Esophagus (tissue), 2 donors: ENCODE results near the gene F11R. TPM values are rescaled to one million over a fixed set of nuclear protein-coding genes. Genes with fewer than 3 reads are reported as not detected.
A peak's percentile ranks its signal among the peaks of the same experiment; 100 is the strongest.
"Not testable (repeated sequence)": the region's sequence is repeated elsewhere in the genome, so short reads cannot be mapped to it uniquely, and the experiment has no call there.

ENCODE experiments used
- H3K27ac ChIP-seq, 2 donors: one replicate each; pipeline ENCODE4 v1.5.1; 2013; ENCODE audit warnings: low read depth in 2 of 2, mild to moderate bottlenecking in 2 of 2, inconsistent platforms in 1 of 2, low read length in 1 of 2, moderate library complexity in 1 of 2
- H3K27me3 ChIP-seq, 2 donors: one replicate each; pipeline ENCODE4 v1.6.1; 2013; ENCODE audit warnings: low read length in 2 of 2, control low read depth in 1 of 2, mild to moderate bottlenecking in 1 of 2; ENCODE audit not compliant: insufficient read depth in 2 of 2, control insufficient read depth in 1 of 2
- H3K36me3 ChIP-seq, 2 donors: one replicate each; pipeline ENCODE4 v1.6.1; 2013; ENCODE audit warnings: low read length in 1 of 2; ENCODE audit not compliant: control insufficient read depth in 2 of 2, insufficient read depth in 2 of 2
- H3K4me1 ChIP-seq, 2 donors: one replicate each; pipeline ENCODE4 v1.6.1; 2013; ENCODE audit warnings: low read length in 1 of 2; ENCODE audit not compliant: control insufficient read depth in 2 of 2, insufficient read depth in 2 of 2
- H3K4me3 ChIP-seq, 2 donors: one replicate each; pipeline ENCODE4 v1.5.1; 2013; ENCODE audit warnings: low read length in 2 of 2, mild to moderate bottlenecking in 2 of 2, low read depth in 1 of 2, moderate library complexity in 1 of 2
- H3K9me3 ChIP-seq, 2 donors: one replicate each; pipeline ENCODE4 v1.6.1; 2013; ENCODE audit warnings: mild to moderate bottlenecking in 2 of 2, low read depth in 1 of 2, low read length in 1 of 2, moderate library complexity in 1 of 2; ENCODE audit not compliant: control insufficient read depth in 2 of 2, insufficient read depth in 1 of 2
- WGBS, 2 donors: extraction: QIAGEN DNeasy Blood & Tissue Kit; methylation state at CpG; one replicate each; pipeline ENCODE4 v1.1.7; 2013; 5-methylcytosine and 5-hydroxymethylcytosine counted together
- polyA plus RNA-seq, 2 donors: library from polyadenylated mRNA; stranded (reverse); fragments of 200-250 nt; gene quantifications; one replicate each; pipeline ENCODE4 v1.2.3, GENCODE V29; 2013
- donor health status: healthy with polysubstance abuse.
- donor health status: Bipolar disorder and iron deficiency.

Gene F11R
- polyA plus RNA-seq, 2 donors: 56.5 to 76.4 TPM

DNA sequence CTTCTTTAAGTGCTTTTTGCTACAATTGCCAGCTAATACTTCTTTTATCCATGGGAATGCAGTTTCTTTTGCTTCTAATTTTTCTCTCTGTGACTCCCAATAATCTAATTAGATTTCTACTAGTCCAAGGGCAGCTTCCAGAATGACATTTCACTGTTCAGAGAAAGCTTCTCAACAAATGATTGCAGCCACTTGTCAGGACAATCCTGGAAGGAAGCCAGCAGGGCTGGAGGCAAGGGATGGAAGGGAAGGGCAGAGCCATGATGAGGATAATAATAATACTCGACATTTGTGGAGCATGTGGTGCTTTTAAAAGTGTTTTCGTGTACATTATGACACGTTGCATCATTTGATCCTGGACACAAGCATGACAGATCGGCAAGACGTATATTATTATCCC is 19.4 kb downstream of the F11R start:
- H3K36me3 ChIP-seq: peaks cover 8 to 35% of the 10 kb centered on the region in 2 donors
- no peaks in the 10 kb centered on the region for H3K27me3 ChIP-seq
- 43 to 55% methylated on average over 5 of the region's 5 CpGs for WGBS, 2 donors
- no peaks in the 10 kb centered on the region for H3K9me3 ChIP-seq
- no peak overlapping the region for H3K27ac ChIP-seq
- H3K4me1 ChIP-seq: no peaks in the 10 kb centered on the region
- H3K4me3 ChIP-seq: no peak overlapping the region

- no peak overlapping the region for H3K4me3 ChIP-seq
- H3K27ac ChIP-seq: no peak overlapping the region
- no peaks in the 10 kb centered on the region for H3K9me3 ChIP-seq
- no peaks in the 10 kb centered on the region for H3K27me3 ChIP-seq
- H3K4me1 ChIP-seq: no peaks in the 10 kb centered on the region
- 76 to 79% methylated on average over 11 of the region's 11 CpGs for WGBS, 2 donors
- H3K36me3 ChIP-seq: peaks cover 8 to 35% of the 10 kb centered on the region in 2 donors
These were observed 20.0 kb downstream of the F11R start for GRCh38 chr1:161000736-161001480.

DNA sequence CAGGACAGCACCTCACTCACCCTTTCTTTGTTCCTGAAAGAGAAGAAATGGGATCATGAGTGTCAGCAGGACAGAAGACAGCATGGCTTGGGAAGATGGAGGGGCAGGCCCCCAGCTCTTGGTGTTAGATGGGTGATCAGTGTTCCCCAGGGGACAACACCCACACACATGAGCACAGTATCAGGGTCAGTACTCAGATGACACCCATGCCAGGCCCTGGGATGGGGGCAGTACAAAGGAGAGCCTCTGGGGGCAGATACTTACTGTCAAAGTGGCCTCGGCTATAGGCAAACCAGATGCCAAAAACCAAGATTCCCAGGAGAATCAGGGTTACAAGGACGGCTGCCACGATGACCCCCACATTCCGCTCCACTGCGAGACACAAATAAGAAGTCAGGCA is 21.6 kb downstream of the F11R start:
- no peak overlapping the region for H3K4me3 ChIP-seq
- H3K36me3 ChIP-seq: peaks cover 8 to 35% of the 10 kb centered on the region in 2 donors
- no peaks in the 10 kb centered on the region for H3K27me3 ChIP-seq
- H3K9me3 ChIP-seq: no peaks in the 10 kb centered on the region
- H3K27ac ChIP-seq: no peak overlapping the region
- no peaks in the 10 kb centered on the region for H3K4me1 ChIP-seq
- WGBS, 2 donors: 88 to 94% methylated on average over 5 of the region's 5 CpGs

DNA sequence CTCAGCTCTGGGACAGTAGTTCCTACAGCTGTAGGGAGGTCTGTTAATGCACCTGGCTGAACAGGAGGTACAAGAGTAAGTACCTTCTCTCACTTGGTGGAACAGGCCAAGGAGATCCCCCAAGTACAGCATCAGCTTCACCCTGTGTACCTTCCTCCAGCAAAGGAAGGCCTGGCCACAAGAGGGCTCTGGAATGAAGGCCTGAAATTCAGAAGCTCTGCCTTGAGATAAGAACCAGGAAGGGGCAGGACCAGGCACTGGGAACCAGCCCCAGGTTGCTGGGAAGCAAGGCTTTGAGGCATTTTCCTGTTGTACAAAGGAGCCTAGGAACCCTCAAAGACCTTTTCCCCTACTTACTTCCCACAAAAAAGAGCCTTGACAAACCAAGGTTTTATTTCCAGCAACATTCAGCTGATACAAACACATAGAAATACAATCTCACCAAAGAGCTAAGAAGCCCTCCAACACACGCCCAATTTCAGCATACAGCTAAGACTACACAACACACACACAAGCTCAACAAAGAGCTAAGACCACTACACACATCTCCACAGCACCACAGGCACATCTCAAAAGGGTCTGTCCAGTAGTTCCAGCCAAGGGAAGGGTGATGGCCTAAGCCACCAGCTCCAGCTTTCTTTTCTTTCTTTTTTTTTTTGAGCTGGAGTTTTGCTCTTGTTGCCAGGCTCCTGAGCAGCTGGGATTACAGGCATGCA is 23.5 kb downstream of the F11R start:
- Histone ChIP-seq H3K4me3 (no peak overlapping the region), H3K9me3 (no peaks in the 10 kb centered on the region), H3K4me1 (no peaks in the 10 kb centered on the region), H3K27me3 (no peaks in the 10 kb centered on the region), H3K36me3 (peaks cover 8 to 35% of the 10 kb centered on the region in 2 donors), H3K27ac (peak overlapping the region; percentile 50 to 80)
- WGBS, 2 donors: 74 to 84% methylated on average over 1 of the region's 1 CpG

DNA sequence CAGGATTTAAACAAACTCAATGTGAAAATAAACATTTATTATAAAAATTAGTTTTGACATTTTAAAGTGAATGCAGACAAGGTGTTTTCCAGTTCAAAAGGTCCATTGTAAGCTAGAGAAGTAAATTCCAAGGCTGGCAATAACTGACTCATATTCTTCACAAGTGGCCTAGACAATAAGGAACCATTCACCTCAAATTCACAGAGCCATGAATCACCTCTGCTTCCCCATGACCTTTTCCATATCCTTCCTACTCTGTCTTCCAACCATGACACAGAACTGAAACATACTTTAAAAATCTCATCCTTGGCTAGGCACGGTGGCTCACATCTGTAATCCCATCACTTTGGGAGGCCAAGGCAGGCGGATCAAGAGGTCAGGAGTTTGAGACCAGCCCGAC is 24.8 kb downstream of the F11R start:
- WGBS, 2 donors: 66 to 80% methylated on average over 3 of the region's 3 CpGs
- Histone ChIP-seq H3K9me3 (no peaks in the 10 kb centered on the region), H3K4me3 (no peak overlapping the region), H3K4me1 (no peaks in the 10 kb centered on the region), H3K36me3 (peaks cover 8 to 32% of the 10 kb centered on the region in 2 donors), H3K27me3 (no peaks in the 10 kb centered on the region), H3K27ac (no peak overlapping the region)

GRCh38 chr1:160993544-160994193 is 27.3 kb downstream of the F11R start:
- no peak overlapping the region for H3K4me3 ChIP-seq
- 76 to 77% methylated on average over 14 of the region's 14 CpGs for WGBS, 2 donors
- no peaks in the 10 kb centered on the region for H3K4me1 ChIP-seq
- H3K36me3 ChIP-seq: peaks cover 0 to 7% of the 10 kb centered on the region in 2 donors
- H3K27ac ChIP-seq: no peak overlapping the region
- H3K27me3 ChIP-seq: no peaks in the 10 kb centered on the region
- H3K9me3 ChIP-seq: no peaks in the 10 kb centered on the region

GRCh38 chr1:160992036-160992435 is 28.9 kb downstream of the F11R start:
- not testable (repeated sequence) for H3K9me3 ChIP-seq, H3K36me3 ChIP-seq, H3K4me3 ChIP-seq, H3K4me1 ChIP-seq, H3K27me3 ChIP-seq
- WGBS, 2 donors: 79 to 85% methylated on average over 4 of the region's 4 CpGs
- peak overlapping the region in 1 of 2 donors; percentile 59 for H3K27ac ChIP-seq

DNA sequence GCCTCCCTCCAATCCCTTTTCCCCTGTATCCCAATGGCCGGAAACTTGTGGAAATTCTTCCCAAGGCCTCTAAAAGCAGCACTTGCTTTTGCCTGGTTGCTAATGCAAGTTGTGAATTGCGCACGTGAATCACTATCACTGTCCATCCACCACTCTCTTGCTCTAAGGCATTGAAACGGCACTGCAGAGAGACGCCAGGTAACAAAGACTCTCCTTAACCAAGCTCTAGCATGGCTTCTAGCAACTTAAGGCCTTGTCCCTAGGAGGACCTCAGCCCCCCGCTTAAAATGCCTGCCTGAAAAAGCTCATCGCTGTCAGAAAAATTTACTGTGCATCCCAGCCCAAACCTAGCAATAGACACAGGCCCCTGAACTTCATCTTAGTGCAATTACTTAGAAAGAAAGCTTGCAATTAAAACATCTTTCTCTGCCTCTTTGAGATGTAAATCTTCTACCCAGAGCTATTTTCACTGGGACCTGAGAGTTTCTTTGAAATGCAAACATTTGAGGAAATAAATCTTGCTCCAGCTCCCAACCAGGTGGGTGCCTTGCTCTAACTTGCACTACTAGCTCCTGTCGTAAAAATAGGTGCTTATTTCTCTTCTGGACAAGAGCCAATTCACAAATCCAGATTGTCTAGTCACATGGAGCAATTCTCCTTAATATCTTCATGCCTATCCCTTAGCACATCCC is 33.4 kb downstream of the F11R start:
- Histone ChIP-seq H3K4me3 (no peak overlapping the region), H3K27me3 (no peaks in the 10 kb centered on the region), H3K36me3 (no peaks in the 10 kb centered on the region), H3K27ac (no peak overlapping the region), H3K4me1 (no peaks in the 10 kb centered on the region), H3K9me3 (no peaks in the 10 kb centered on the region)
- WGBS, 2 donors: 73 to 78% methylated on average over 8 of the region's 8 CpGs

- 93 to 96% methylated on average over 4 of the region's 4 CpGs for WGBS, 2 donors
- H3K4me3 ChIP-seq: no peak overlapping the region
- no peak overlapping the region for H3K27ac ChIP-seq
- H3K4me1 ChIP-seq: peaks cover 0 to 8% of the 10 kb centered on the region in 2 donors
- no peaks in the 10 kb centered on the region for H3K9me3 ChIP-seq
- peaks cover 0 to 4% of the 10 kb centered on the region in 2 donors for H3K27me3 ChIP-seq
- H3K36me3 ChIP-seq: no peaks in the 10 kb centered on the region
These were observed 35.2 kb downstream of the F11R start for GRCh38 chr1:160985723-160986122.
